Measurements from ENCODE around the gene POU2F3. TPM values are rescaled to one million over a fixed set of nuclear protein-coding genes. Genes with fewer than 3 reads are reported as not detected.

Gene POU2F3
- total and polyA plus RNA-seq, 2 of the 4 experiments (the other 2 are of a cell fraction): under 0.01 to 0.09 TPM

GRCh38 chr11:120346233-120346632, 106.3 kb downstream of the POU2F3 start:
- peak overlapping the region; percentile 56 for H2AK5ac ChIP-seq (ENCODE audit: low read depth, low read length)
- H3K14ac ChIP-seq (replicated peaks; ENCODE audit: low read depth, low read length): peak overlapping the region; percentile 50
- in situ Hi-C loops (cut with MboI; ENCODE audit: low sequenced_read_pairs): loop anchor here (25.0 kb wide), 1 partner anchor 91 kb away; no protein-coding TSS in a partner anchor
- H3K9me1 ChIP-seq (ENCODE audit: insufficient read depth, low read length): peaks cover 7% of the 10 kb centered on the region
- no peak overlapping the region for H4K5ac ChIP-seq (ENCODE audit: low read depth, low read length)
- ChIA-PET CTCF (interaction anchor here (0.7 kb wide), 1 partner anchor 11 kb away, joined by 3 read pairs; no protein-coding TSS in a partner anchor), POLR2A (ENCODE audit: unreplicated experiment) (interaction anchor here (0.6 kb wide), 1 partner anchor 146 kb away, joined by 4 read pairs; no protein-coding TSS in a partner anchor)
- H3K4ac ChIP-seq (ENCODE audit: low read depth, low read length): 0 out of 2 replicates have a peak overlapping the region, but pooled peaks have one; percentile 29
- no peak overlapping the region for H3K18ac ChIP-seq (ENCODE audit: low read depth, low read length)
- peaks cover 83% of the 10 kb centered on the region for H4K20me1 ChIP-seq (ENCODE audit: insufficient read depth, low read length)
- H3K56ac ChIP-seq (ENCODE audit: extremely low read depth, insufficient read depth, low read length): no peak overlapping the region
- H4K8ac ChIP-seq (ENCODE audit: low read depth in 2 of 2, low read length in 2 of 2): no peak overlapping the region
- dilution Hi-C loops (cut with HindIII; ENCODE audit: low sequenced_read_pairs, unreplicated experiment): no loop called here
- no peak overlapping the region for H3K9ac ChIP-seq (ENCODE audit: low read depth, low read length)
- H3K4me1 ChIP-seq (ENCODE audit: control insufficient read depth, insufficient read depth, low read length): peaks cover 8% of the 10 kb centered on the region
- H2BK120ac ChIP-seq (ENCODE audit: low read depth, low read length): no peak overlapping the region
- peak overlapping the region; percentile 50; the same call in 1 of the 2 replicates for H3K4me2 ChIP-seq (ENCODE audit: low read depth, low read length)
- H2AK9ac ChIP-seq (replicated peaks; ENCODE audit: low read depth, low read length, poor library complexity): peak overlapping the region; percentile 63
- ATAC-seq (ENCODE audit: low read depth) (no peak), DNase-seq (no peak)
- H2BK20ac ChIP-seq (ENCODE audit: low read depth, low read length): no peak overlapping the region
- H3K27me3 ChIP-seq (ENCODE audit: control insufficient read depth, insufficient read depth, low read length): no peaks in the 10 kb centered on the region
- H3K79me1 ChIP-seq (ENCODE audit: low read depth in 1 of 2, low read length in 2 of 2): peaks cover 0 to 58% of the 10 kb centered on the region in 2 experiments; a peak in 2 of 4 replicates
- H3K36me3 ChIP-seq (ENCODE audit: control insufficient read depth, insufficient read depth, low read length): no peaks in the 10 kb centered on the region
- TF ChIP-seq MXI1 (IDR thresholded peaks at IDR 0.05; ENCODE audit: borderline replicate concordance, low read depth, low read length) (no peak), RCOR1 (IDR thresholded peaks at IDR 0.05; ENCODE audit: insufficient replicate concordance, low read length) (no peak), CHD1 (IDR thresholded peaks at IDR 0.05; ENCODE audit: low read depth, low read length) (no peak), POLR2A (IDR thresholded peaks at IDR 0.05; ENCODE audit: low read depth, low read length) (no peak), MAZ (IDR thresholded peaks at IDR 0.05; ENCODE audit: borderline replicate concordance, low read depth, low read length) (no peak), BHLHE40 (IDR thresholded peaks at IDR 0.05; ENCODE audit: low read depth, low read length) (no peak), USF2 (IDR thresholded peaks at IDR 0.05; ENCODE audit: low read depth, low read length) (no peak), NFE2L2 (IDR thresholded peaks at IDR 0.05; ENCODE audit: low read depth, low read length) (no peak), CTCF (conservative IDR thresholded peaks at IDR 0.05; ENCODE audit: low read depth, low read length) (no peak)
- no peak overlapping the region for H3K27ac ChIP-seq (ENCODE audit: insufficient read depth, low read length)
- no CpG with 5 or more reads among the region's 1 CpG for WGBS, 2 experiments (ENCODE audit: extremely low coverage in 2 of 2, insufficient read length in 1 of 2)
- peak overlapping the region; percentile 85 for H3K23ac ChIP-seq (ENCODE audit: low read depth, low read length)
- no peaks in the 10 kb centered on the region for H3K9me3 ChIP-seq (ENCODE audit: control insufficient read depth, insufficient read depth, low read length)
- BruUV-seq (replicated peaks): no TSS peak
- no peak overlapping the region for H4K91ac ChIP-seq (ENCODE audit: insufficient read depth, low read depth, low read length)
- H3K4me3 ChIP-seq (ENCODE audit: insufficient read depth, low read depth, low read length): no peak overlapping the region
- H2BK15ac ChIP-seq (ENCODE audit: low read depth, low read length): no peak overlapping the region
- H2BK5ac ChIP-seq (ENCODE audit: low read depth, low read length, poor library complexity, severe bottlenecking): no peak overlapping the region
- intact Hi-C loops (cut with micrococcal nuclease): no loop called here
- H2AFZ ChIP-seq (replicated peaks; ENCODE audit: low read length, poor library complexity): no peak overlapping the region
